HEK293T (cell line): ENCODE measurements around the gene IL1R1.

Experiments used
- CTBP1 ChIP-seq: fragments of 450-650 bp; IDR thresholded peaks from 2 replicates; pipeline ENCODE4 v1.6.1; 2016; ENCODE audit warnings: borderline replicate concordance
- ELF4 ChIP-seq: fragments of 450-650 bp; IDR thresholded peaks from 2 replicates; pipeline ENCODE4 v1.6.1; 2017; ENCODE audit warnings: antibody characterized with exemption
- FOXA1 ChIP-seq: fragments of 450-650 bp; IDR thresholded peaks from 2 replicates; pipeline ENCODE4 v1.6.1; 2016; ENCODE audit warnings: mild to moderate bottlenecking
- FOXK2 ChIP-seq: fragments of 450-650 bp; IDR thresholded peaks from 2 replicates; pipeline ENCODE4 v1.6.1; 2016; ENCODE audit warnings: mild to moderate bottlenecking
- FOXM1 ChIP-seq: fragments of 450-650 bp; IDR thresholded peaks from 2 replicates; pipeline ENCODE4 v1.6.1; 2017; ENCODE audit warnings: mild to moderate bottlenecking, borderline replicate concordance
- HDGF ChIP-seq: fragments of 450-650 bp; IDR thresholded peaks from 2 replicates; pipeline ENCODE4 v1.6.1; 2017; ENCODE audit warnings: antibody characterized with exemption, borderline replicate concordance
- L3MBTL2 ChIP-seq: fragments of 450-650 bp; conservative IDR thresholded peaks from 2 replicates; pipeline ENCODE4 v1.6.1; 2016; ENCODE audit warnings: mild to moderate bottlenecking
- LEF1 ChIP-seq: fragments of 450-650 bp; IDR thresholded peaks from 2 replicates; pipeline ENCODE4 v1.6.1; 2017; ENCODE audit warnings: mild to moderate bottlenecking, borderline replicate concordance
- NFRKB ChIP-seq: fragments of 450-650 bp; IDR thresholded peaks from 2 replicates; pipeline ENCODE4 v1.6.1; 2016; ENCODE audit warnings: mild to moderate bottlenecking, moderate library complexity
- SP1 ChIP-seq: fragments of 450-650 bp; IDR thresholded peaks from 2 replicates; pipeline ENCODE4 v1.6.1; 2017
- ZNF384 ChIP-seq: fragments of 450-650 bp; IDR thresholded peaks from 2 replicates; pipeline ENCODE4 v1.6.1; 2016

- TF ChIP-seq HDGF = no peak
- no peak for TF ChIP-seq LEF1
- no peak for TF ChIP-seq NFRKB
- TF ChIP-seq SP1 = no peak
- no peak for TF ChIP-seq FOXK2
- TF ChIP-seq FOXM1 = no peak
- no peak for TF ChIP-seq ZNF384
- TF ChIP-seq FOXA1 = no peak
- TF ChIP-seq CTBP1 = no peak
- TF ChIP-seq L3MBTL2 = no peak
- no peak for TF ChIP-seq ELF4
Observed at GRCh38 chr2:102126660-102127059, 15.9 kb upstream of the IL1R1 start.
